ENCODE measurements around the gene SAMD4B. TPM values are rescaled to one million over a fixed set of nuclear protein-coding genes. Genes with fewer than 3 reads are reported as not detected.

Gene SAMD4B
- total and polyA plus RNA-seq, 4 donors, result 77.6 to 103 (median 86.8) TPM

DNA sequence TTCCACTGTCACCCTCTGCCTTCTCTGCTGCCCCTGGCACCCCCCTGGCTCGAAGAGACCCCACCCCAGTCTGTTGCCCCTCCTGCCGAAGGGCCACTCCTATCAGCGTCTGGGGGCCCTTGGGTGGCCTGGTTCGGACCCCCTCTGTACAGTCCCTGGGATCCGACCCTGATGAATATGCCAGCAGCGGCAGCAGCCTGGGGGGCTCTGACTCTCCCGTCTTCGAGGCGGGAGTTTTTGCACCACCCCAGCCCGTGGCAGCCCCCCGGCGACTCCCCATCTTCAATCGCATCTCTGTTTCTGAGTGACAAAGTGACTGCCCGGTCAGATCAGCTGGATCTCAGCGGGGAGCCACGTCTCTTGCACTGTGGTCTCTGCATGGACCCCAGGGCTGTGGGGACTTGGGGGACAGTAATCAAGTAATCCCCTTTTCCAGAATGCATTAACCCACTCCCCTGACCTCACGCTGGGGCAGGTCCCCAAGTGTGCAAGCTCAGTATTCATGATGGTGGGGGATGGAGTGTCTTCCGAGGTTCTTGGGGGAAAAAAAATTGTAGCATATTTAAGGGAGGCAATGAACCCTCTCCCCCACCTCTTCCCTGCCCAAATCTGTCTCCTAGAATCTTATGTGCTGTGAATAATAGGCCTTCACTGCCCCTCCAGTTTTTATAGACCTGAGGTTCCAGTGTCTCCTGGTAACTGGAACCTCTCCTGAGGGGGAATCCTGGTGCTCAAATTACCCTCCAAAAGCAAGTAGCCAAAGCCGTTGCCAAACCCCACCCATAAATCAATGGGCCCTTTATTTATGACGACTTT, 66.4 kb downstream of the SAMD4B start:
- DNase-seq (peak in 1 of 3 donors; percentile 57), ATAC-seq (ENCODE audit: insufficient read depth, low FRiP score) (no peak)
- Histone ChIP-seq H3K9ac (ENCODE audit: insufficient read depth in 1 of 2, low read length in 2 of 2) (peak overlapping the region in 1 of 2 donors; percentile 60), H3K27me3 (ENCODE audit: control insufficient read depth in 3 of 3, insufficient read depth in 3 of 3, low read length in 2 of 3) (no peaks in the 10 kb centered on the region), H3K4me3 (peak overlapping the region; percentile 91), H3K4me1 (ENCODE audit: control insufficient read depth in 5 of 5, insufficient read depth in 5 of 5, low read length in 5 of 5) (peaks cover 0 to 43% (median 8%) of the 10 kb centered on the region in 5 donors), H3K27ac (ENCODE audit: low read depth in 1 of 2, low read length in 1 of 2) (peak overlapping the region; percentile 94 to 100), H3K9me3 (ENCODE audit: control insufficient read depth in 4 of 4, insufficient read depth in 3 of 4, low read length in 3 of 4) (no peaks in the 10 kb centered on the region), H3K36me3 (ENCODE audit: control insufficient read depth in 4 of 4, insufficient read depth in 4 of 4, low read length in 4 of 4) (peaks cover 0 to 12% (median 6%) of the 10 kb centered on the region in 4 donors)
- TF ChIP-seq, protein P1, sequence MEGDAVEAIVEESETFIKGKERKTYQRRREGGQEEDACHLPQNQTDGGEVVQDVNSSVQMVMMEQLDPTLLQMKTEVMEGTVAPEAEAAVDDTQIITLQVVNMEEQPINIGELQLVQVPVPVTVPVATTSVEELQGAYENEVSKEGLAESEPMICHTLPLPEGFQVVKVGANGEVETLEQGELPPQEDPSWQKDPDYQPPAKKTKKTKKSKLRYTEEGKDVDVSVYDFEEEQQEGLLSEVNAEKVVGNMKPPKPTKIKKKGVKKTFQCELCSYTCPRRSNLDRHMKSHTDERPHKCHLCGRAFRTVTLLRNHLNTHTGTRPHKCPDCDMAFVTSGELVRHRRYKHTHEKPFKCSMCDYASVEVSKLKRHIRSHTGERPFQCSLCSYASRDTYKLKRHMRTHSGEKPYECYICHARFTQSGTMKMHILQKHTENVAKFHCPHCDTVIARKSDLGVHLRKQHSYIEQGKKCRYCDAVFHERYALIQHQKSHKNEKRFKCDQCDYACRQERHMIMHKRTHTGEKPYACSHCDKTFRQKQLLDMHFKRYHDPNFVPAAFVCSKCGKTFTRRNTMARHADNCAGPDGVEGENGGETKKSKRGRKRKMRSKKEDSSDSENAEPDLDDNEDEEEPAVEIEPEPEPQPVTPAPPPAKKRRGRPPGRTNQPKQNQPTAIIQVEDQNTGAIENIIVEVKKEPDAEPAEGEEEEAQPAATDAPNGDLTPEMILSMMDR (IDR thresholded peaks at IDR 0.05; ENCODE audit: control extremely low read depth, extremely low read depth), result no peak
- 28 to 58% methylated on average over 20 of the region's 20 CpGs for WGBS, 2 donors

DNA sequence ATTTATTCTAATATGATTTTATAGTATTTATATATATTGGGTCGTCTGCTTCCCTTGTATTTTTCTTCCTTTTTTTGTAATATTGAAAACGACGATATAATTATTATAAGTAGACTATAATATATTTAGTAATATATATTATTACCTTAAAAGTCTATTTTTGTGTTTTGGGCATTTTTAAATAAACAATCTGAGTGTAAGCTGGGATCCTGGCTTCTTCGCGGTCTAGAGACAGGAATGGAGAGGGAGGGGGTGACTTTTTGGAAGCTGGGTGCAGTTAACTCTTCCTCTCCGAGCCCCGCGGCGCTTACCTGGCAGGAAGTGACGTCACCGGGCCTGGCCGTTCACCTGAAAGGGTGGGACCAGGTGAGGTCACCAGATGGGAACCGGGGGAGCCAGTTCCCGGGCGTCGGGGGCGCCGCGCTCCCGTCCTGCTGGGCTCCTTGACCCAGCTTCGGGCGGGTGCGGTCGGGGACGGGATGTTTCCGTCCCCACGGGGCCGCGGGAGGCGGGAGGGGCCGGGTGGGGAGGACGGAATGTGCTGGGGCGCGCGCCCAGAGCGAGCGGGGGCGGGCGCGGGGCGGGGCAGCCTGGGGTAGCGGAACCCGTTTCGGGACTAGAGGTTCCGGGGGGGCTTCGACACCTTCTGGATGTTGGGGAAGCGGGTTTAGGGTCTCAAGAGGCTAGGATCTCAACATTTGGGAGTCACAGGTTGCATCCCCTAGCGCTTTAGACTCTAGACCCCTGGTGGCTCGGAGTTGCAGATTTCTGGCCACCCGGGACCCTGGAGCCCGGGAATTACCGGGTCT, 67.2 kb downstream of the SAMD4B start:
- Histone ChIP-seq H3K27me3 (ENCODE audit: control insufficient read depth in 3 of 3, insufficient read depth in 3 of 3, low read length in 2 of 3) (no peaks in the 10 kb centered on the region), H3K4me1 (ENCODE audit: control insufficient read depth in 5 of 5, insufficient read depth in 5 of 5, low read length in 5 of 5) (peaks cover 0 to 41% (median 9%) of the 10 kb centered on the region in 5 donors), H3K27ac (ENCODE audit: low read depth in 1 of 2, low read length in 1 of 2) (peak overlapping the region; percentile 97 to 100), H3K9me3 (ENCODE audit: control insufficient read depth in 4 of 4, insufficient read depth in 3 of 4, low read length in 3 of 4) (no peaks in the 10 kb centered on the region), H3K9ac (ENCODE audit: insufficient read depth in 1 of 2, low read length in 2 of 2) (peak overlapping the region; percentile 69 to 92), H3K36me3 (ENCODE audit: control insufficient read depth in 4 of 4, insufficient read depth in 4 of 4, low read length in 4 of 4) (peaks cover 0 to 14% (median 8%) of the 10 kb centered on the region in 4 donors), H3K4me3 (peak overlapping the region; percentile 91)
- TF ChIP-seq, protein P1 (IDR thresholded peaks at IDR 0.05; ENCODE audit: control extremely low read depth, extremely low read depth), result no peak
- DNase-seq (peak; percentile 77 to 89 (median 83)), ATAC-seq (ENCODE audit: insufficient read depth, low FRiP score) (peak; percentile 7)
- 1% methylated on average over 36 to 52 of the region's 52 CpGs for WGBS, 2 donors

DNA sequence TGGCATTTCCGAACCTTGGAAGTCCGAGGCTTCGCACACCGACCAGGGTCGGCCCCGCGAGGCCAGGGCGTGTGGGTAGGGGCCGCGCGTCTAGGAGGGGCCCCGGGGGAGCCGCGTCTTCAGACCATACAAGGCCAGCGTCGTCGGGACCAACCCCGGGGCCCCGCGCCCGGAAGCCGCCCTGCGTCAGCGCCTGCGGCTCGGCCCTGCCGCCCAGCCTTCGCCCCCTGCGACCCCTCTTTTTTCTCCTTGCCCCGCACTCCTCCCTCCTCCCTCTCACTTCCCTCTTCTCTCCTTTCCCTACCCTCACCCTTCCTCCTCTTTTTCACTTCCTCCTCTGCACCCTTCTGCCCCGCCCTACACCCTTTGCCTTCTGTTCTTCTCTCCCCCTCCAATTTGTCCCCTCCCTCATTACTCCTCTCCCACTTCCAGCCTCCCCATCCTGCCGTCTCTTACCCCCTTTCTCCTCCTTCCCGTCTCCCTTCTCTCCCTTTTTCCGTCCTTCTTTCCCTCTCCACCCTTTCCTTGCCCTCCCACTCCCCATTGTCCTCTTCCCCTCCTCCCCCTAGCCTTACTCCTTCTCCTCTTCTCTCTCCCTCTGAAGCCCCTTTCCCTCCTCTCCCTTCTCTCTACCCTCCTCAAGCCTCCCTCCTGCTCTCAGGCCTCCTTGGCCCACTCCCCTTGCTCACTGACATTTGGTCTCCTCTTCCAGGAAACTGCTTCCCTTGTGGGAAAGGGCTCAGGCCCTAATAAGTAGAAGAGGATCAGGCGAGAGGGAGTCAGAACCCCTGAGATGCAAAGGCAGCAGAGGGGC, 68.0 kb downstream of the SAMD4B start:
- Histone ChIP-seq H3K27me3 (ENCODE audit: control insufficient read depth in 3 of 3, insufficient read depth in 3 of 3, low read length in 2 of 3) (no peaks in the 10 kb centered on the region), H3K27ac (ENCODE audit: low read depth in 1 of 2, low read length in 1 of 2) (peak overlapping the region; percentile 97 to 100), H3K4me3 (peak overlapping the region; percentile 9), H3K9ac (ENCODE audit: insufficient read depth in 1 of 2, low read length in 2 of 2) (peak overlapping the region; percentile 69 to 92), H3K4me1 (ENCODE audit: control insufficient read depth in 5 of 5, insufficient read depth in 5 of 5, low read length in 5 of 5) (peaks cover 0 to 49% (median 17%) of the 10 kb centered on the region in 5 donors), H3K36me3 (ENCODE audit: control insufficient read depth in 4 of 4, insufficient read depth in 4 of 4, low read length in 4 of 4) (peaks cover 0 to 15% (median 8%) of the 10 kb centered on the region in 4 donors), H3K9me3 (ENCODE audit: control insufficient read depth in 4 of 4, insufficient read depth in 3 of 4, low read length in 3 of 4) (no peaks in the 10 kb centered on the region)
- TF ChIP-seq, protein P1 (IDR thresholded peaks at IDR 0.05; ENCODE audit: control extremely low read depth, extremely low read depth), result no peak
- 2 to 5% methylated on average over 17 to 35 of the region's 35 CpGs for WGBS, 2 donors
- peak; percentile 1 for ATAC-seq (ENCODE audit: insufficient read depth, low FRiP score)
- DNase-seq, result peak in 2 of 3 donors; percentile 79 to 80
